ENCODE results near the gene GRIN1.

The GRIN1 gene

DNA sequence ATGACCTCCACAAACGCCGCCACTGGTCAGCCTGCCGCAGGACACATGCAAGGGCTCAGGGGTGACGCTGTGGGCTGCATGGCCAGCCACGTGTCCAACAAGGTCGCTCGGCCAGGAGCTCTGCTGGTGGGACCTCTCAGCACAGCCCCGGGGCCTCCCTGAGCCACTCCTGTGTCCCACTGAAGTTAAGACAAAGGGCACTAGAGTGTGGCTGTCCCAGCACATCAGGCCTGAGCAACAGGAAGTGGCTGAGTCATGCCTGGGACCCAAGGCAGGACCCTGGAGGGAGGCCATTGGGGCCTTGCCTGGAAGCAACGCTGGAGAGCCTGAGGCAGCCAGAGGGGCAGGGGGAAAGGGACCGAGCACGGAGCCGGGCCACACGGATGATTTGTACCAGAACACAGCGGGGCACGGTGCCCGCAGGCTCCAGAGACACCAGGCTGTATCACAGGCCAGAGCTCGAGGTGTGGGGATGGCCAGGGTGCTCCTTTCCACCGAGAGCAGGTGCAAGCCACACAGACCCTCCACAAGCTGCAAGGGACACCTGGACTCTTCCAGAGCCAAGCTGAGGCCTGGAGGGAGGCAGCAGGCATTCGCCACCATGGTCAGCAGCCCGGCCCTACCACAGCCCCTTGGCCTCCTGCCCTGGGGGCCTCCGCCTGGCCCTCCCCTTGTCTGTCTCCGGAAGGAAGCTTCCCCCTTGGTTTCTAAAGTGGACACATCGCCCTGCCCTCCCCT lies 39.4 kb downstream of the GRIN1 start:
- no peak for DNase-seq (ENCODE audit: low read depth in 2 of 2)

- DNase-seq (ENCODE audit: low read depth in 2 of 2) = no peak
Observed at GRCh38 chr9:137178939-137179630, 40.1 kb downstream of the GRIN1 start.

GRCh38 chr9:137179761-137180160 lies 40.8 kb downstream of the GRIN1 start:
- no peak for DNase-seq (ENCODE audit: low read depth in 2 of 2)

DNA sequence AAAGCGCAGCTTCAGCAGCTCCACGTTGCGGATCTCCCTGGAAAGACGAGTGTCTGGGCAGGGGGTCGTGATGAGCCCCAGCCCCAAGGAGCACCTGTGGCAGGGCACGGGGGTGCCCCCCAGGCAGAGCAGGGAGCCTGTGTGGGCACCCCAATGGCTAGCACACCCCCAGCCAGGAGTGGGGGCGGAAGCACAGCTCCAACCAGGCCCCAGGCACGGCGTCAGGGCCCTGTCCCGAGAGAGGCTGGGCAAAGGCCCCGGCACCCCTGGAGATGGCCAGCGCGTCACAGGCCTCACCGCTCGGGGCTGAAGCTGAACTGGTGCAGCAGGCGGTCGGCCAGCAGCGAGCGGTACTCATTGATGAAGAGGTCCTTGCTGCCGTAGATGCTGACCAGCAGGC lies 41.5 kb downstream of the GRIN1 start:
- DNase-seq (ENCODE audit: low read depth in 2 of 2) = no peak

GRCh38 chr9:137181680-137182079 lies 42.7 kb downstream of the GRIN1 start:
- DNase-seq (ENCODE audit: low read depth in 2 of 2) = no peak

DNA sequence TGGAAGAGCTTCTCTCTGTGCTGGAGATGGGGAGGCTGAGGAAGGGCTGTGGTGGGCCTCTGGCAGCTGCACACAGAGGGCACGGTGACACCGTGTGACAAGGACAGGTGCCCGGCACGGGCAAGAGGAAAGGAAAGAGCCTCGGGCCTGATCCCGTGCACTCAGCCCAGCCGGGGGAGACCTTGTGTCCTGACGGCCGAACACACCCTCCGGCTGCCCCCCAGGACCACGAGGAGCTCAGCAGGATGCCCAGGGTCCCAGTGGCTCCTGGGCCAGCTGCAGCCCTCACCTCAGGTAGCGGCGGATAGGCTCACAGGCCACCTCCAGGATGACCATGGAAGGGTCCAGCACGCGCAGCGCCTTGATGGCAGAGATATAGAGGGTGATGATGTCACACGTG lies 43.9 kb downstream of the GRIN1 start:
- DNase-seq (ENCODE audit: low read depth in 2 of 2) = no peak

GRCh38 chr9:137183980-137184595 lies 45.1 kb downstream of the GRIN1 start:
- no peak for DNase-seq (ENCODE audit: low read depth in 2 of 2)

DNA sequence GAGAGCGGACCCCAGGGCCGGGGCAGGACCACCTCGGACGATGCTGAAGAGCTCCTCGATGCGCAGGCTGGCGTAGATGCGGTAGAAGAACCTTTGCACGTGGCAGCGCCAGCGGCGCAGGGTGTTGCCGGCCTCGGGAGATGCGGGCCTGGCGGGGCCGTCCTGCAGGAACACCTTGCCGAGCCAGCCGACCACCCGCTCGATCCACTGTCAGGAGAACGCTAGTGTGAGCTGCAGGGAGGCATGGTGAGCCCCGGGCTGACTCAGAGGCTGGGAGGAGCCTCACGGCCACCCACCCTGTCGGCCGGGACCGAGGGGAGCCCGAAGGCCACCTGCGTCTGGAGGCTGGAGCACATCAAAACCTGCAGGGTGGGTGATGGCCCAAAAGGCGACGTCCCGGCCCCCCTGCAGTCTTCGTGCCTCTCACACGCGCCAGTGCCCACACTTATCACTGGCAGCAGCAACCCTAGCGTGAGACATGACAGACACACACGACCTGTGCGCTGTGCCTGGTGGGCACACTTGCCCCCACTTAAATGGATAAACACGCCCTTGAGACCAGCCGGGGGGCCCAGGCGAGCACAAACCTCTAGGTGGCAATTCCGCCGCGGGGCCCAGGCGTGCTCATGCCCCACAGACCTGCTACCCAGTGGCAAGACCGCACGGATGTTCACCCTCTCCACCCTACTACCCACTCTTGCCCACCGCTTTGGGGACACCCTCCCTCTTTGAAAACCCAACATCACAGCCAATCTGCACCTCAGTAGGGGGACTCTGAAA lies 46.1 kb downstream of the GRIN1 start:
- no peak for DNase-seq (ENCODE audit: low read depth in 2 of 2)

GRCh38 chr9:137185921-137186320 lies 47.0 kb downstream of the GRIN1 start:
- no peak for DNase-seq (ENCODE audit: low read depth in 2 of 2)

DNA sequence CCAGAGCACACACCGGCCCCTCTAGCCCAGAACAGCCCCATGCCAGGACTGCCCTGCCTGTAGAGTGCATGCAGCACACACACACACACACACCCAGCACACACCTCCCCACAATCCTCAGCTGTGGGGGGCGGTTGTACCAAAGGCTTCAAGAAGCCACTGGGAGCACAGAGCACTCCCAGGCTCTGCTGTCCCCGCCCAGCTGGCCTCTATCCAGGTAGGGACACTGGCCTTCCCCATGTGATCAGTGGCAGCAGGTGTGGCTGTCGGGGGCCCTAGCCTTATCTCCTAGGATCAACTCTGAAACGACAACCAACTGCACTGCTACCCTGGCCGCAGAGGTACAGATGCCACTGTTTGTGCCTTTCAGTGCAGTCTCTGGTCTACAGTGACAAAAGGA lies 47.4 kb downstream of the GRIN1 start:
- DNase-seq (ENCODE audit: low read depth in 2 of 2) = no peak

GRCh38 chr9:137187386-137187785 lies 48.4 kb downstream of the GRIN1 start:
- DNase-seq (ENCODE audit: low read depth in 2 of 2) = no peak

GRCh38 chr9:137188086-137188489 lies 49.1 kb downstream of the GRIN1 start:
- DNase-seq (ENCODE audit: low read depth in 2 of 2) = no peak

- peak; percentile 79 to 88 for DNase-seq (ENCODE audit: low read depth in 2 of 2)
Observed at GRCh38 chr9:137188490-137189296, 49.7 kb downstream of the GRIN1 start, which contains the start of the genes ANAPC2 and SSNA1. Gene ANAPC2 (minus strand): TSS chr9:137188560. CDS start chr9:137188532, 28 bp downstream. Gene SSNA1 (plus strand): TSS chr9:137188676. CDS start chr9:137188727, 51 bp downstream.

- DNase-seq (ENCODE audit: low read depth in 2 of 2) = no peak
Observed at GRCh38 chr9:137189297-137190295, 50.6 kb downstream of the GRIN1 start.

DNA sequence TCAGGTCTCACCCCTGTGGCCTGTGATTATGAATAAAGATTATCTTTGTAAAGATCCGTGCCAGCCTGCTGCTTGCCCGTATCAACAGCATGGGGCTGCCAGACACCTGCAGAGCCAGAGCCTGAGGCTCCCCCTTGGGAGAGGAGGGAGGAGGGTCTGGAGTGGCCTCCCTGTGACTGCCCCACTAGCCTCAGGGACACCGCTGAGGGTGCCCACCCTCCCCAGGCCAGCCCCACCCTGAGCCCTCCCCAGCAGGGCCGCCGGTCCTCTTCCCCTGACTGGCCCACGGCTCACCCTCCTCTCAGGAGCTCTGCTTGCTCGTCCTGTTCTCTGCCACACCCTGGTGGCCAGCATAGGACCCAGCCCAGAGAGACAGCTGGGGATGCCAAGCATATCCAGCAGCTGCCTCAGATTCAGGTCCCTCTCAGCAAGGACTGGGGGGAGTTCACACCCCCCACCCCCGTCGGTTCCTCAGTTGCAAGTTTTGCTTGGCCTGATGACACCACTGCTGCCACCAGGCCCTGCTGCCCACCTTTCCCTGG lies 51.4 kb downstream of the GRIN1 start:
- no peak for DNase-seq (ENCODE audit: low read depth in 2 of 2)

GRCh38 chr9:137191245-137191644 lies 52.3 kb downstream of the GRIN1 start:
- DNase-seq (ENCODE audit: low read depth in 2 of 2) = no peak

- no peak for DNase-seq (ENCODE audit: low read depth in 2 of 2)
Observed at GRCh38 chr9:137191691-137192447, 52.9 kb downstream of the GRIN1 start.

- no peak for DNase-seq (ENCODE audit: low read depth in 2 of 2)
Observed at GRCh38 chr9:137192448-137192780, 53.5 kb downstream of the GRIN1 start.

GRCh38 chr9:137192859-137193258 lies 53.9 kb downstream of the GRIN1 start:
- DNase-seq (ENCODE audit: low read depth in 2 of 2) = no peak
